Keratinocyte (primary cell): ENCODE data around the gene TMEM161A. TPM values are rescaled to one million over a fixed set of nuclear protein-coding genes. Genes with fewer than 3 reads are reported as not detected.

ENCODE experiments used
- DNase-seq: peaks from one replicate; pipeline ENCODE4 v3.0.0-alpha.2; 2011; ENCODE audit warnings: low read depth, missing footprints, low spot score
- FAIRE-seq: peaks from 2 replicates; lab custom pipeline; 2011; peaks lifted over from hg19 to GRCh38; lab: Jason Lieb, UNC
- H2AFZ ChIP-seq: 2 replicates; pipeline ENCODE4 v1.6.0; 2012; ENCODE audit warnings: low read length, control low read depth, inconsistent platforms; ENCODE audit not compliant: control insufficient read depth
- H3K27ac ChIP-seq: 2 replicates; pipeline ENCODE4 v1.5.1; 2011; ENCODE audit warnings: low read length; ENCODE audit not compliant: control insufficient read depth, insufficient read depth
- H3K27me3 ChIP-seq: 3 replicates; pipeline ENCODE4 v1.6.0; 2011; ENCODE audit warnings: low read length; ENCODE audit not compliant: control insufficient read depth, insufficient read depth; ENCODE audit errors: extremely low read depth
- H3K36me3 ChIP-seq, 2 experiments: 2 replicates in 1 of 2; 3 replicates in 1 of 2; pipeline ENCODE4 v1.5.1; 2011; ENCODE audit warnings: low read length in 2 of 2, mild to moderate bottlenecking in 1 of 2; ENCODE audit not compliant: control insufficient read depth in 2 of 2, insufficient read depth in 2 of 2; ENCODE audit errors: extremely low read depth in 1 of 2
- H3K4me1 ChIP-seq: 3 replicates; pipeline ENCODE4 v1.5.1; 2011; ENCODE audit warnings: low read length; ENCODE audit not compliant: control insufficient read depth, insufficient read depth; ENCODE audit errors: extremely low read depth
- H3K4me2 ChIP-seq: 3 replicates; pipeline ENCODE4 v1.6.0; 2011; ENCODE audit warnings: low read depth, low read length; ENCODE audit not compliant: control insufficient read depth, insufficient read depth; ENCODE audit errors: extremely low read depth
- H3K4me3 ChIP-seq, 3 experiments: fragments of 200-600 bp in 1 of 3; sonication (generic) in 1 of 3; 2 replicates in 2 of 3; 3 replicates in 1 of 3; pipeline ENCODE4 v1.5.1; 2011 to 2016; ENCODE audit warnings: low read length in 3 of 3, mild to moderate bottlenecking in 3 of 3, control low read depth in 2 of 3, inconsistent platforms in 1 of 3, low read depth in 1 of 3, mixed read lengths in 1 of 3, mixed run types in 1 of 3, moderate library complexity in 1 of 3; ENCODE audit not compliant: control insufficient read depth in 2 of 3, insufficient read depth in 2 of 3; ENCODE audit errors: extremely low read depth in 1 of 3
- H3K79me2 ChIP-seq: 2 replicates; pipeline ENCODE4 v1.6.0; 2012; ENCODE audit warnings: low read length; ENCODE audit not compliant: control insufficient read depth, insufficient read depth
- H3K9ac ChIP-seq: 3 replicates; pipeline ENCODE4 v1.6.0; 2011; ENCODE audit warnings: low read length; ENCODE audit not compliant: control insufficient read depth, insufficient read depth; ENCODE audit errors: extremely low read depth
- H3K9me1 ChIP-seq: 3 replicates; pipeline ENCODE4 v1.6.0; 2011; ENCODE audit warnings: low read length; ENCODE audit not compliant: control insufficient read depth, insufficient read depth; ENCODE audit errors: extremely low read depth
- H3K9me3 ChIP-seq: 2 replicates; pipeline ENCODE4 v1.5.1; 2012; ENCODE audit warnings: low read depth, low read length; ENCODE audit not compliant: control insufficient read depth
- H4K20me1 ChIP-seq: 3 replicates; pipeline ENCODE4 v1.6.0; 2011; ENCODE audit warnings: low read length; ENCODE audit not compliant: control insufficient read depth, insufficient read depth; ENCODE audit errors: extremely low read depth
- CTCF ChIP-seq, 3 experiments: IDR thresholded peaks in 1 of 3; conservative IDR thresholded peaks in 1 of 3; optimal IDR thresholded peaks in 1 of 3; 2 replicates in 2 of 3; 3 replicates in 1 of 3; pipeline versions ENCODE3 to v1.5.1; 2011; ENCODE audit warnings: low read length in 3 of 3, mild to moderate bottlenecking in 3 of 3, moderate library complexity in 2 of 3, control low read depth in 1 of 3, inconsistent platforms in 1 of 3; ENCODE audit not compliant: insufficient read depth in 2 of 3; ENCODE audit errors: extremely low read depth in 1 of 3
- EZH2 ChIP-seq: IDR thresholded peaks from one replicate; pipeline ENCODE4 v1.6.1; 2012; ENCODE audit warnings: inconsistent platforms, mild to moderate bottlenecking, low read length, moderate library complexity
- dilution Hi-C: fragments of 300-500 bp; cut with MboI; formaldehyde crosslinking; loops from one replicate; pipeline ENCODE4 v1.7.0; 2020; ENCODE audit warnings: low sequenced_read_pairs; ENCODE audit not compliant: extremely low pct_ligation_motif_present
- polyA plus RNA-seq, 5 experiments: library from polyadenylated mRNA; depleted of rRNA in 3 of 5; stranded (reverse) in 3 of 5; stranded (forward) in 1 of 5; unstranded in 1 of 5; fragments of >200 nt; gene quantifications; 1 replicate in 1 of 5; 2 replicates in 3 of 5; 3 replicates in 1 of 5; pipeline versions ENCODE4 v1.2.1 to v1.2.3, GENCODE V29; 2011 to 2012; ENCODE audit warnings: missing spikeins in 2 of 5, low read depth in 1 of 5, low replicate concordance in 1 of 5

Gene TMEM161A
- polyA plus RNA-seq, 1 donor (not counting 4 experiments of a cell fraction or from before 2014, with no cell fraction given) = 18.0 TPM

GRCh38 chr19:19133985-19134384 is 4.3 kb downstream of the TMEM161A start:
- FAIRE-seq (no peak), DNase-seq (no peak)
- Histone ChIP-seq H3K4me2 (no peak overlapping the region), H3K4me1 (peaks cover 6% of the 10 kb centered on the region), H3K9me1 (no peaks in the 10 kb centered on the region), H2AFZ (no peak overlapping the region), H3K27me3 (no peaks in the 10 kb centered on the region), H3K36me3 (peaks cover under 1 to 4% of the 10 kb centered on the region in 2 experiments), H4K20me1 (no peaks in the 10 kb centered on the region), H3K79me2 (peaks cover 3% of the 10 kb centered on the region), H3K4me3 (no peak overlapping the region), H3K27ac (no peak overlapping the region), H3K9ac (no peak overlapping the region), H3K9me3 (peaks cover 7% of the 10 kb centered on the region)
- dilution Hi-C loops = no loop called here
- no peak for TF ChIP-seq CTCF (optimal IDR thresholded peaks at IDR 0.05 in 1 of 3, IDR thresholded peaks at IDR 0.05 in 1 of 3, conservative IDR thresholded peaks at IDR 0.05 in 1 of 3; ENCODE audit: extremely low read depth in 1 of 3, insufficient read depth in 2 of 3, low read length in 3 of 3)
- no peak for TF ChIP-seq EZH2

- H2AFZ ChIP-seq = no peak overlapping the region
- H3K79me2 ChIP-seq = peaks cover 3% of the 10 kb centered on the region
- H3K9me1 ChIP-seq = no peaks in the 10 kb centered on the region
- dilution Hi-C loops = no loop called here
- H3K4me3 ChIP-seq = no peak overlapping the region
- no peak overlapping the region for H3K27ac ChIP-seq
- H3K36me3 ChIP-seq = peaks cover 2 to 4% of the 10 kb centered on the region in 2 experiments
- H3K9ac ChIP-seq = no peak overlapping the region
- FAIRE-seq = no peak
- H3K4me1 ChIP-seq = peaks cover 6% of the 10 kb centered on the region
- H3K27me3 ChIP-seq = no peaks in the 10 kb centered on the region
- no peaks in the 10 kb centered on the region for H4K20me1 ChIP-seq
- TF ChIP-seq EZH2 = no peak
- TF ChIP-seq CTCF (optimal IDR thresholded peaks at IDR 0.05 in 1 of 3, IDR thresholded peaks at IDR 0.05 in 1 of 3, conservative IDR thresholded peaks at IDR 0.05 in 1 of 3; ENCODE audit: extremely low read depth in 1 of 3, insufficient read depth in 2 of 3, low read length in 3 of 3) = no peak
- no peak for DNase-seq
- H3K9me3 ChIP-seq = peaks cover 7% of the 10 kb centered on the region
- no peak overlapping the region for H3K4me2 ChIP-seq
Measured at GRCh38 chr19:19132912-19133311, 5.4 kb downstream of the TMEM161A start.
